SK-N-SH (cell line): ENCODE results near the gene RELN. TPM values are rescaled to one million over a fixed set of nuclear protein-coding genes. Genes with fewer than 3 reads are reported as not detected.

Experiments
- CTCF ChIA-PET: fragments of 300-600, 350-600 bp; formaldehyde crosslinking; extraction: SDS; loops from one replicate; lab custom pipeline; 2021; lab: Yijun Ruan, JAX
- POLR2A ChIA-PET: fragments of 350-600 bp; sonication (Branson Sonifier 250); formaldehyde crosslinking; extraction: SDS; loops from one replicate; lab custom pipeline; 2020; ENCODE audit warnings: antibody characterized with exemption, inconsistent platforms; lab: Yijun Ruan, JAX
- DNase-seq: peaks from one replicate; pipeline ENCODE4 v3.0.0; 2012
- H2AFZ ChIP-seq: fragments of 200-600 bp; sonication (generic); 2 replicates; pipeline ENCODE4 v1.8.1; 2016; ENCODE audit warnings: antibody characterized with exemption, mild to moderate bottlenecking, low read depth
- H3F3A ChIP-seq: fragments of 200-600 bp; sonication (generic); replicated peaks from 2 replicates; pipeline ENCODE3; 2016; ENCODE audit warnings: antibody characterized with exemption, mild to moderate bottlenecking; ENCODE audit not compliant: insufficient read depth
- H3K27ac ChIP-seq, 2 experiments: fragments of 200-500 bp in 1 of 2; fragments of 200-600 bp in 1 of 2; sonication (Bioruptor generic) in 1 of 2; sonication (generic), shearing (Covaris generic) in 1 of 2; 2 replicates each; pipeline versions ENCODE4 v1.5.1 to v1.6.1; 2014 to 2016; ENCODE audit warnings: low read depth in 2 of 2, inconsistent platforms in 1 of 2, low read length in 1 of 2, mild to moderate bottlenecking in 1 of 2, mixed read lengths in 1 of 2
- H3K27me3 ChIP-seq: fragments of 200-600 bp; sonication (generic), shearing (Covaris generic); 2 replicates; pipeline ENCODE4 v1.6.1; 2016; ENCODE audit warnings: mixed run types; ENCODE audit not compliant: insufficient read depth
- H3K36me3 ChIP-seq, 2 experiments: fragments of 200-500 bp in 1 of 2; fragments of 200-600 bp in 1 of 2; sonication (Bioruptor generic) in 1 of 2; sonication (generic) in 1 of 2; replicated peaks in 1 of 2; 2 replicates each; pipeline versions ENCODE3 to v1.5.1; 2014 to 2016; ENCODE audit warnings: low read length in 1 of 2, mild to moderate bottlenecking in 1 of 2; ENCODE audit not compliant: insufficient read depth in 2 of 2, control insufficient read depth in 1 of 2
- H3K4me1 ChIP-seq, 2 experiments: fragments of 200-500 bp in 1 of 2; fragments of 200-600 bp in 1 of 2; sonication (Bioruptor generic) in 1 of 2; sonication (generic), shearing (Covaris generic) in 1 of 2; 2 replicates each; pipeline versions ENCODE4 v1.5.1 to v1.6.1; 2014 to 2016; ENCODE audit warnings: low read depth in 1 of 2, low read length in 1 of 2, mixed run types in 1 of 2; ENCODE audit not compliant: insufficient read depth in 2 of 2, control insufficient read depth in 1 of 2
- H3K4me2 ChIP-seq: fragments of 200-600 bp; sonication (generic), shearing (Covaris generic); 2 replicates; pipeline ENCODE4 v1.6.1; 2017; ENCODE audit warnings: mixed run types
- H3K4me3 ChIP-seq, 2 experiments: fragments of 200-500 bp in 1 of 2; fragments of 200-600 bp in 1 of 2; sonication (Bioruptor generic) in 1 of 2; sonication (generic), shearing (Covaris generic) in 1 of 2; 2 replicates each; pipeline versions ENCODE4 v1.5.1 to v1.8.1; 2014 to 2016; ENCODE audit warnings: low read depth in 2 of 2, inconsistent platforms in 1 of 2, low read length in 1 of 2, mild to moderate bottlenecking in 1 of 2, mixed read lengths in 1 of 2, moderate library complexity in 1 of 2
- H3K79me2 ChIP-seq: fragments of 200-600 bp; sonication (generic); 2 replicates; pipeline ENCODE4 v1.8.1; 2017; ENCODE audit warnings: mild to moderate bottlenecking; ENCODE audit not compliant: insufficient read depth
- H3K9ac ChIP-seq: fragments of 200-600 bp; sonication (generic); 2 replicates; pipeline ENCODE4 v1.6.1; 2017; ENCODE audit warnings: mixed run types
- H3K9me2 ChIP-seq: fragments of 200-600 bp; sonication (generic); 2 replicates; pipeline ENCODE4 v1.6.1; 2017; ENCODE audit warnings: mixed run types
- H3K9me3 ChIP-seq: fragments of 200-600 bp; sonication (generic); 2 replicates; pipeline ENCODE4 v1.6.1; 2017; ENCODE audit warnings: mixed run types, mild to moderate bottlenecking, moderate library complexity
- H4K20me1 ChIP-seq: fragments of 200-600 bp; sonication (generic); 2 replicates; pipeline ENCODE4 v1.6.1; 2017; ENCODE audit warnings: mild to moderate bottlenecking, mixed run types; ENCODE audit not compliant: insufficient read depth
- EP300 ChIP-seq, 2 experiments: IDR thresholded peaks; 2 replicates each; pipeline versions ENCODE4 v1.4.0 to v1.6.1; 2012; ENCODE audit warnings: borderline replicate concordance in 1 of 2, low read depth in 1 of 2, low read length in 1 of 2
- EZH2phosphoT487 ChIP-seq: fragments of 200-600 bp; sonication (generic); IDR thresholded peaks from 2 replicates; pipeline ENCODE4 v1.6.1; 2017; ENCODE audit warnings: low read depth, mixed run types, mild to moderate bottlenecking, antibody characterized with exemption, moderate library complexity, borderline replicate concordance
- FOXJ3 ChIP-seq: sonication (generic); formaldehyde crosslinking; IDR thresholded peaks from 2 replicates; pipeline ENCODE4 v1.5.1; 2020; ENCODE audit warnings: mild to moderate bottlenecking, missing genetic modification reagents
- GABPA ChIP-seq: IDR thresholded peaks from 2 replicates; pipeline ENCODE4 v1.4.0; 2012; ENCODE audit warnings: low read depth, mild to moderate bottlenecking
- JUND ChIP-seq: IDR thresholded peaks from 2 replicates; pipeline ENCODE4 v1.4.0; 2012
- MEF2A ChIP-seq: IDR thresholded peaks from 2 replicates; pipeline ENCODE4 v1.4.0; 2012; ENCODE audit warnings: low read depth, borderline replicate concordance
- NFIC ChIP-seq: IDR thresholded peaks from 2 replicates; pipeline ENCODE4 v1.4.0; 2012; ENCODE audit warnings: borderline replicate concordance
- NRF1 ChIP-seq: IDR thresholded peaks from 2 replicates; pipeline ENCODE4 v1.6.1; 2012; ENCODE audit warnings: low read depth, mild to moderate bottlenecking, low read length
- POLR2AphosphoS5 ChIP-seq: IDR thresholded peaks from 2 replicates; pipeline ENCODE4 v1.6.1; 2012; ENCODE audit warnings: low read depth, low read length
- RAD21 ChIP-seq: IDR thresholded peaks from 2 replicates; pipeline ENCODE4 v1.6.1; 2012; ENCODE audit warnings: mild to moderate bottlenecking, low read length
- REST ChIP-seq: IDR thresholded peaks from 2 replicates; pipeline ENCODE4 v1.6.1; 2012; ENCODE audit warnings: mild to moderate bottlenecking, low read depth, low read length, moderate library complexity
- RXRA ChIP-seq: IDR thresholded peaks from 2 replicates; pipeline ENCODE4 v1.4.0; 2012; ENCODE audit warnings: low read depth, mild to moderate bottlenecking, borderline replicate concordance
- SMC3 ChIP-seq: IDR thresholded peaks from 2 replicates; pipeline ENCODE4 v1.6.1; 2012; ENCODE audit warnings: low read depth, low read length, improper control_type of control experiment
- TAF1 ChIP-seq: IDR thresholded peaks from 2 replicates; pipeline ENCODE4 v1.6.1; 2012; ENCODE audit warnings: low read depth, mild to moderate bottlenecking, low read length, moderate library complexity, borderline replicate concordance
- TEAD4 ChIP-seq: IDR thresholded peaks from 2 replicates; pipeline ENCODE4 v1.4.0; 2012; ENCODE audit warnings: mild to moderate bottlenecking, borderline replicate concordance; ENCODE audit not compliant: insufficient read depth
- YY1 ChIP-seq: IDR thresholded peaks from 2 replicates; pipeline ENCODE4 v1.4.0; 2012; ENCODE audit warnings: low read depth, mild to moderate bottlenecking
- WGBS: methylation state at CpG from one replicate; pipeline ENCODE4 v1.1.6; 2017; ENCODE audit warnings: low lambda C conversion rate; 5-methylcytosine and 5-hydroxymethylcytosine counted together
- polyA plus RNA-seq, 3 experiments: library from polyadenylated mRNA; depleted of rRNA; stranded (reverse); fragments of >200 nt; gene quantifications; 2 replicates each; pipeline ENCODE4 v1.2.3, GENCODE V29; 2012
- TF ChIP-seq, protein P1 (sequence below): fragments of 200-600 bp; sonication (generic); IDR thresholded peaks from 2 replicates; pipeline ENCODE4 v1.6.1; 2017; ENCODE audit warnings: antibody characterized with exemption, mild to moderate bottlenecking, moderate library complexity
- TF ChIP-seq, protein P2 (sequence below): fragments of 150-350 bp; IDR thresholded peaks from 2 replicates; pipeline ENCODE4 v1.6.1; 2017; ENCODE audit warnings: antibody characterized with exemption, low read length, low read depth, borderline replicate concordance

Gene RELN
- polyA plus RNA-seq, 1 of the 3 experiments (the other 2 are of a cell fraction), result 0.02 TPM

DNA sequence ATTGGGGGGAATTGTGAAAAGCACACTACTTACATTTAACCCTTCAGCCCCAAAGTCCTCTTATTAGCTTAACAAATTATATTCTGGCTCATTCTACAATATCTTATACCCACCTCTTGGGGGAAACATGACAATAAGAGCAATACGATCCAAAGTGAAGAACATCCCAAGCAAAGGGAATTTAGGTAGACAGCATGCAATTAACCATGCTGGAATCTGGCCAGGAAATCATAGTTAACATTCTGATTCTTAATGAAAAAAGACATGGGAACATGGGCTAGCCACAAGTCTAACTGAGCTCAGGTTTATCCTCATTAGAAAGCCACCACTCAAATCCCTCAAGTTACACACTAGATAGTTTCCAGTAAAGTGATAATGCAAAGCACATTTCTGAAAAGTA is 301.5 kb downstream of the RELN start (continued):
- TF ChIP-seq REST (no peak), POLR2AphosphoS5 (no peak), JUND (no peak), MEF2A (no peak), TAF1 (no peak), EZH2phosphoT487 (no peak)
- TF ChIP-seq, protein P1, sequence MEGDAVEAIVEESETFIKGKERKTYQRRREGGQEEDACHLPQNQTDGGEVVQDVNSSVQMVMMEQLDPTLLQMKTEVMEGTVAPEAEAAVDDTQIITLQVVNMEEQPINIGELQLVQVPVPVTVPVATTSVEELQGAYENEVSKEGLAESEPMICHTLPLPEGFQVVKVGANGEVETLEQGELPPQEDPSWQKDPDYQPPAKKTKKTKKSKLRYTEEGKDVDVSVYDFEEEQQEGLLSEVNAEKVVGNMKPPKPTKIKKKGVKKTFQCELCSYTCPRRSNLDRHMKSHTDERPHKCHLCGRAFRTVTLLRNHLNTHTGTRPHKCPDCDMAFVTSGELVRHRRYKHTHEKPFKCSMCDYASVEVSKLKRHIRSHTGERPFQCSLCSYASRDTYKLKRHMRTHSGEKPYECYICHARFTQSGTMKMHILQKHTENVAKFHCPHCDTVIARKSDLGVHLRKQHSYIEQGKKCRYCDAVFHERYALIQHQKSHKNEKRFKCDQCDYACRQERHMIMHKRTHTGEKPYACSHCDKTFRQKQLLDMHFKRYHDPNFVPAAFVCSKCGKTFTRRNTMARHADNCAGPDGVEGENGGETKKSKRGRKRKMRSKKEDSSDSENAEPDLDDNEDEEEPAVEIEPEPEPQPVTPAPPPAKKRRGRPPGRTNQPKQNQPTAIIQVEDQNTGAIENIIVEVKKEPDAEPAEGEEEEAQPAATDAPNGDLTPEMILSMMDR, result no peak

DNA sequence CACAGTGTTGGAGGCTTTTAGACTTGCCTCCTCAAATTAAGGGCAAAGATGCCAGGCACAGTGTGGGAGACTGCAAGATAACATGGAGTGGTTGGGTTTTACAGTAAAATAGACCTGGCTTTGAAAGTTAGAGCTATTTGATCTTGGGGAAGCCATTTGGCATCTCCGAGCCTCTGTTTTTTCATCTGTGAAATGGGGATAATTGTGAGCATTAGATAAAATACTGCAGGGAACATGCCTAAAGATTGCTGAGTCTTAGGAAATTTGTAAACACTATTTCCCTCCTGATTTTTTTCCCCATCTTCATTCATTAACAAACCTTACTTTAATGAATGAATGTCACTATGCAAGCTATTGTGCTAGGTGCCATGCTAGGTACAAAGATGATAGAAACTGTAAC is 302.2 kb downstream of the RELN start:
- no peak overlapping the region for H3K27ac ChIP-seq
- ChIA-PET CTCF (interaction anchor here (1.1 to 1.6 kb wide), 4 partner anchors 12 to 163 kb away, joined by 3 to 6 read pairs (median 3); no protein-coding TSS in a partner anchor), POLR2A (no interaction called here)
- H3K27me3 ChIP-seq, result no peaks in the 10 kb centered on the region
- peaks cover 4% of the 10 kb centered on the region for H3F3A ChIP-seq
- H3K79me2 ChIP-seq, result no peaks in the 10 kb centered on the region
- no peak overlapping the region for H2AFZ ChIP-seq
- H4K20me1 ChIP-seq, result no peaks in the 10 kb centered on the region
- H3K9me3 ChIP-seq, result no peaks in the 10 kb centered on the region
- no peaks in the 10 kb centered on the region for H3K36me3 ChIP-seq
- H3K4me3 ChIP-seq, result no peak overlapping the region
- no peak overlapping the region for H3K9ac ChIP-seq
- DNase-seq, result no peak
- H3K4me2 ChIP-seq, result no peak overlapping the region
- no peaks in the 10 kb centered on the region for H3K9me2 ChIP-seq
- TF ChIP-seq, protein P2, sequence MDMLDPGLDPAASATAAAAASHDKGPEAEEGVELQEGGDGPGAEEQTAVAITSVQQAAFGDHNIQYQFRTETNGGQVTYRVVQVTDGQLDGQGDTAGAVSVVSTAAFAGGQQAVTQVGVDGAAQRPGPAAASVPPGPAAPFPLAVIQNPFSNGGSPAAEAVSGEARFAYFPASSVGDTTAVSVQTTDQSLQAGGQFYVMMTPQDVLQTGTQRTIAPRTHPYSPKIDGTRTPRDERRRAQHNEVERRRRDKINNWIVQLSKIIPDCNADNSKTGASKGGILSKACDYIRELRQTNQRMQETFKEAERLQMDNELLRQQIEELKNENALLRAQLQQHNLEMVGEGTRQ, result no peak
- TF ChIP-seq EP300 (IDR thresholded peaks at IDR 0.05; ENCODE audit: borderline replicate concordance in 1 of 2, low read depth in 1 of 2, low read length in 1 of 2) (no peak), GABPA (no peak), JUND (no peak), POLR2AphosphoS5 (no peak), SMC3 (no peak), RAD21 (no peak), EZH2phosphoT487 (no peak), FOXJ3 (CRISPR knock-in tag) (no peak), YY1 (no peak), NFIC (no peak), RXRA (no peak), TEAD4 (no peak), NRF1 (no peak)
- TF ChIP-seq, protein P1, result no peak
- H3K4me1 ChIP-seq, result peaks cover 0 to 5% of the 10 kb centered on the region in 2 experiments; a peak in 2 of 4 replicates
- WGBS, result 65% methylated on average over 1 of the region's 1 CpG
